K562 (cell line): ENCODE data around the gene CDC42SE2. TPM values are rescaled to one million over a fixed set of nuclear protein-coding genes. Genes with fewer than 3 reads are reported as not detected.

Experiments used
- ATAC-seq: fragments of 200-7000 bp; cut with Tn5 transposase; 3 replicates; pipeline ENCODE4 v1.9.1; 2020; ENCODE audit warnings: moderate library complexity
- BruUV-seq: library from RNA; stranded (reverse); fragments of 400-500 nt; replicated peaks from 2 replicates; lab custom pipeline; 2021; lab: Mats Ljungman, UMichigan
- CTCF ChIA-PET: fragments of 300-600 bp; formaldehyde crosslinking; extraction: SDS; loops from one replicate; lab custom pipeline; 2021; ENCODE audit warnings: low intra/inter-chr PET ratio; lab: Yijun Ruan, JAX
- POLR2A ChIA-PET: fragments of 300-600, 350-650 bp; sonication (Branson Sonifier 250); formaldehyde crosslinking; extraction: SDS; loops from one replicate; lab custom pipeline; 2021; ENCODE audit warnings: antibody characterized with exemption, inconsistent platforms; lab: Yijun Ruan, JAX
- DNase-seq, 4 experiments: peaks; one replicate each; pipeline versions ENCODE4 v3.0.0 to v3.0.0-alpha.2; 2011 to 2018; ENCODE audit warnings: low spot score in 3 of 4, mixed read lengths in 3 of 4; ENCODE audit errors: extremely low read depth in 1 of 4
- FAIRE-seq: peaks from 2 replicates; lab custom pipeline; 2011; peaks lifted over from hg19 to GRCh38; lab: Jason Lieb, UNC
- H2AFZ ChIP-seq: 2 replicates; pipeline ENCODE4 v1.6.0; 2011; ENCODE audit warnings: low read depth, low read length, control low read depth, inconsistent platforms
- H3K27ac ChIP-seq: fragments of 200-600 bp; 3 replicates; pipeline ENCODE4 v1.8.0; 2011; ENCODE audit warnings: low read depth, mild to moderate bottlenecking, control low read depth, inconsistent platforms, low read length, moderate library complexity, mixed read lengths; ENCODE audit errors: extremely low read depth
- H3K27me3 ChIP-seq, 2 experiments: fragments of 300-600 bp in 1 of 2; 2 replicates in 1 of 2; 3 replicates in 1 of 2; pipeline versions ENCODE4 v1.6.0 to v1.8.0; 2011; ENCODE audit warnings: inconsistent platforms in 2 of 2, low read length in 2 of 2, mild to moderate bottlenecking in 1 of 2, mixed read lengths in 1 of 2, moderate library complexity in 1 of 2; ENCODE audit not compliant: control insufficient read depth in 2 of 2, insufficient read depth in 2 of 2
- H3K36me3 ChIP-seq: fragments of 300-600 bp; 3 replicates; pipeline ENCODE4 v1.8.0; 2011; ENCODE audit warnings: mild to moderate bottlenecking, low read length, inconsistent platforms; ENCODE audit not compliant: control insufficient read depth, insufficient read depth
- H3K4me1 ChIP-seq, 2 experiments: fragments of 200-600 bp in 1 of 2; replicated peaks in 1 of 2; 2 replicates in 1 of 2; 3 replicates in 1 of 2; pipeline versions ENCODE4 v1.5.1 to v1.8.0; 2011; ENCODE audit warnings: inconsistent platforms in 2 of 2, low read length in 2 of 2, mild to moderate bottlenecking in 1 of 2, mixed read lengths in 1 of 2, moderate library complexity in 1 of 2; ENCODE audit not compliant: control insufficient read depth in 2 of 2, insufficient read depth in 2 of 2
- H3K4me2 ChIP-seq: 2 replicates; pipeline ENCODE4 v1.6.1; 2011; ENCODE audit warnings: low read length, control low read depth, inconsistent platforms, mixed read lengths; ENCODE audit not compliant: insufficient read depth
- H3K4me3 ChIP-seq: fragments of 200-600 bp; sonication (generic), shearing (Covaris generic); 2 replicates; pipeline ENCODE4 v1.5.1; 2016; ENCODE audit warnings: control low read depth, inconsistent platforms
- H3K79me2 ChIP-seq: fragments of 200-600 bp; 3 replicates; pipeline ENCODE4 v1.8.0; 2011; ENCODE audit warnings: low read length, inconsistent platforms; ENCODE audit not compliant: control insufficient read depth, insufficient read depth
- H3K9ac ChIP-seq, 2 experiments: 2 replicates each; pipeline versions ENCODE4 v1.6.0 to v1.6.1; 2011; ENCODE audit warnings: low read depth in 2 of 2, low read length in 2 of 2, control low read depth in 1 of 2, inconsistent platforms in 1 of 2, mild to moderate bottlenecking in 1 of 2, mixed read lengths in 1 of 2; ENCODE audit not compliant: insufficient read depth in 1 of 2
- H3K9me1 ChIP-seq: one replicate; pipeline ENCODE4 v1.6.0; 2011; ENCODE audit warnings: inconsistent platforms, mild to moderate bottlenecking, low read length, moderate library complexity; ENCODE audit not compliant: control insufficient read depth, insufficient read depth
- H3K9me3 ChIP-seq: replicated peaks from 2 replicates; pipeline ENCODE4 v1.5.1; 2011; ENCODE audit warnings: low read depth, low read length, inconsistent platforms; ENCODE audit not compliant: control insufficient read depth, insufficient read depth
- H4K20me1 ChIP-seq: replicated peaks from 2 replicates; pipeline ENCODE4 v1.6.1; 2011; ENCODE audit warnings: low read length, inconsistent platforms, mixed read lengths; ENCODE audit not compliant: control insufficient read depth, insufficient read depth
- POLR2G ChIP-seq: fragments of 200-400 bp; formaldehyde crosslinking; IDR thresholded peaks from 2 replicates; pipeline ENCODE4 v1.6.1; 2017; ENCODE audit warnings: low read depth, mild to moderate bottlenecking, antibody characterized with exemption, low read length, moderate library complexity
- WGBS: fragments of 100-300 bp; shearing (Covaris generic); methylation state at CpG from one replicate; pipeline ENCODE4 v1.1.6; 2016; ENCODE audit warnings: low coverage, mixed read lengths; ENCODE audit not compliant: insufficient coverage; ENCODE audit errors: missing lambda C conversion rate; 5-methylcytosine and 5-hydroxymethylcytosine counted together
- in situ Hi-C: fragments of 300-500 bp; cut with MboI; formaldehyde crosslinking; loops from 4 replicates; pipeline ENCODE4 v1.15.0; 2018; ENCODE audit warnings: inconsistent platforms, mixed read lengths
- intact Hi-C: fragments of 100-400 bp; cut with micrococcal nuclease; formaldehyde crosslinking; loops from 2 replicates; pipeline ENCODE4 v1.14.2; 2022
- polyA plus RNA-seq, 8 experiments: library from polyadenylated mRNA; depleted of rRNA in 4 of 8; stranded (reverse) in 5 of 8; unstranded in 3 of 8; fragments of >200 nt; fragmentation: Nextera tagmentation in 2 of 8; fragmentation: Illumina TruSeq in 1 of 8; extraction: Ambion mirVana in 2 of 8; extraction: Trizol in 1 of 8; gene quantifications; 2 replicates each; pipeline versions ENCODE4 v1.2.1 to v1.2.3, GENCODE V29; 2011 to 2014; ENCODE audit warnings: inconsistent platforms in 1 of 8, missing spikeins in 1 of 8
- total RNA-seq, 7 experiments: library from RNA; depleted of rRNA in 6 of 7; stranded (reverse); fragments of >200 nt in 6 of 7; fragmentation: Illumina TruSeq in 2 of 7; extraction: Trizol in 2 of 7; gene quantifications; 2 replicates each; pipeline versions ENCODE4 v1.2.1 to v1.2.3, GENCODE V29; 2011 to 2021; ENCODE audit warnings: low replicate concordance in 1 of 7
- TF ChIP-seq, protein P1 (sequence below): fragments of 450-650 bp; IDR thresholded peaks from 2 replicates; pipeline ENCODE4 v1.6.1; 2016; ENCODE audit warnings: low read depth, mild to moderate bottlenecking, moderate library complexity

Gene CDC42SE2
- total and polyA plus RNA-seq, 9 of the 15 experiments (the other 6 are each of a cell fraction or from before 2014, with no cell fraction given), result 24.8 to 44.3 (median 32.7) TPM

DNA sequence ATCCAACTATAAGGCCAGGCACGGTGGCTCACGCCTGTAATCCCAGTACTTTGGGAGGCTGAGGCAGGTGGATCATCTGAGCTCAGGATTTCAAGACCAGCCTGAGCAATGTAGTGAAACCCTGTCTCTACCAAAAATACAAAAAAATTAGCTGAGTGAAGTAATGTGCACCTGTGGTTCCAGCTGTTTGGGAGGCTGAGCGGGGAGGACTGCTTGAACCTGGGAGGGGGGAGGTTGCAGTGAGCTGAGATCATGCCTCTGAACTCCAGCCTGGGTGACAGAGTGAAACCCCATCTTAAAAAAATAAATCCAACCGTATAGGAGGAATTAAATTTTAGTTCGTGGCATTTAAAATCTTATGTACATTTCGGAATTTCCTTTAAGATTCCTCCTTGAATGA lies 123.4 kb downstream of the CDC42SE2 start:
- Histone ChIP-seq H3K27me3 (no peaks in the 10 kb centered on the region), H3K36me3 (peaks cover 64% of the 10 kb centered on the region; the same call in 2 of the 3 replicates), H4K20me1 (no peaks in the 10 kb centered on the region), H3K4me1 (peaks cover 3 to 27% of the 10 kb centered on the region in 2 experiments), H2AFZ (no peak overlapping the region), H3K79me2 (peaks cover 28% of the 10 kb centered on the region), H3K4me3 (no peak overlapping the region), H3K9ac (no peak overlapping the region), H3K27ac (no peak overlapping the region), H3K9me1 (no peaks in the 10 kb centered on the region), H3K4me2 (no peak overlapping the region), H3K9me3 (no peaks in the 10 kb centered on the region)
- ATAC-seq (no peak), DNase-seq (no peak), FAIRE-seq (no peak)
- BruUV-seq, result no TSS peak
- TF ChIP-seq POLR2G, result 0 out of 2 replicates have a peak, but pooled peaks have one; percentile 9
- TF ChIP-seq, protein P1, sequence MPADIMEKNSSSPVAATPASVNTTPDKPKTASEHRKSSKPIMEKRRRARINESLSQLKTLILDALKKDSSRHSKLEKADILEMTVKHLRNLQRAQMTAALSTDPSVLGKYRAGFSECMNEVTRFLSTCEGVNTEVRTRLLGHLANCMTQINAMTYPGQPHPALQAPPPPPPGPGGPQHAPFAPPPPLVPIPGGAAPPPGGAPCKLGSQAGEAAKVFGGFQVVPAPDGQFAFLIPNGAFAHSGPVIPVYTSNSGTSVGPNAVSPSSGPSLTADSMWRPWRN, result no peak
- 89% methylated on average over 6 of the region's 6 CpGs for WGBS
- intact Hi-C loops, result loop anchor here (10.0 kb wide), 1 partner anchor 492 kb away; no protein-coding TSS in a partner anchor
- in situ Hi-C loops, result loop anchor here (25.0 kb wide), 1 partner anchor 500 kb away; no protein-coding TSS in a partner anchor
- CTCF ChIA-PET, result interaction anchor here (0.6 kb wide), 1 partner anchor 42 kb away, joined by 4 read pairs; no protein-coding TSS in a partner anchor
- POLR2A ChIA-PET, result interaction anchor here (0.6 kb wide), 1 partner anchor 14 kb away, joined by 3 read pairs; no protein-coding TSS in a partner anchor
